Non-pigmented ciliary epithelial cell (primary cell): ENCODE data around the gene ANKRD13B.

ENCODE experiments used
- DNase-seq: peaks from one replicate; pipeline ENCODE4 v3.0.0-alpha.2; 2010; ENCODE audit warnings: low read depth

Gene ANKRD13B

DNA sequence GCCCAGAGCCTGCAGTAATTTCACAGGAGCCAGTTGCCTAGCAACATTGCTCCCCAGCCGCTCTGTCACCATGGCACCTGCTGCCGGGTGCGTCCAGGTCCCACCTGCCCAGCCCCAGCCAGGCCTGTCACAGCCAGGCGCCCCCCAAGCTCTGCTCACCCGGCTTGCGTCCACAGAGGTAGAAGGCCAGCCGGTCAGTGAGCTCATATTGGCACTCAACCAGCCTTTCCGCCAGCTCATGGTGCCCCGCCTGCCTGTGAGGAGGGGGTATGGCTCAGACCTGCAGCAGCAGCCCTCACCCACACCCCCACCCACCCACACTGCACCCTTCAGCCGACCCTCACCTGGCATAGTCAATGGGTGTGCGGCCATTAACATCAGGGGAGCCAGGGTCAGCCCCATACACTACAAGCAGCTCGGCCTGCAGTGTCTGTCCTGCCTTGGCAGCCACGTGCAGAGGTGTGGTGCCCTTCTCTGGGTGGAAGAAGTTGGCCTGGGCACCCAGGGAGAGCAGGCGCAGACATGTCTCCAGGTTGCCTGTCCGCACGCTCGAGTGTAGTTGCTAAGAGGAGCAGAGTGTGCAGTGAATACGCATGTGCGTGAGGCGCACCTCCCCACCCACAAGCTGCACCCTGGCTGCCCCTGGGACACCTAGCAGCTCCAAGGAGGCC lies 11.2 kb upstream of the ANKRD13B start:
- no peak for DNase-seq

DNA sequence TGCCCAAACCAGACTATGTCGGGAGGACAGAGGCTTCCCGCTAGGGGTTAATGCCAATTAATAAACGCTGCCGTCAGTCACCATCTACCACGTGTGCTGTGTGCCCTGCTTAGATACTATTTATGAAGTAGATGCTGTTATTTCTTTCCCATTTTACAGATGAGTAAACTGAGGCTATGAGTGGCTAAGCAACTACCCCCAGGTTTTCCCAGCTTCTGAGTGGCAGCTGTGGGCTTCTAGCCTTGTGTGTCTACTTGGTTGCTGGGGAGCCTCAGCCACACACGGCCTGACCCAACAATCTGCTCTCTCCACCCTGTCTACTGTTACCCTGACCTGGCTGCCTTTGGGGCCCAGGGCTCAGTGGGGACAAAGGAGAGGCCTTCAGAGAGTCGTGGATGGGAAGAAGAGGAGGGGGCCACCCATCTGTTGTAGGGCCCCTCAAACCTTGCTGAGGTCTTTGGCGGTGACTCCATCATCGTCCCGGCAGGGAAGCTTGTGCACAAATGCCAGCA lies 10.6 kb upstream of the ANKRD13B start:
- no peak for DNase-seq

GRCh38 chr17:29582772-29583171 lies 10.2 kb upstream of the ANKRD13B start:
- no peak for DNase-seq

DNA sequence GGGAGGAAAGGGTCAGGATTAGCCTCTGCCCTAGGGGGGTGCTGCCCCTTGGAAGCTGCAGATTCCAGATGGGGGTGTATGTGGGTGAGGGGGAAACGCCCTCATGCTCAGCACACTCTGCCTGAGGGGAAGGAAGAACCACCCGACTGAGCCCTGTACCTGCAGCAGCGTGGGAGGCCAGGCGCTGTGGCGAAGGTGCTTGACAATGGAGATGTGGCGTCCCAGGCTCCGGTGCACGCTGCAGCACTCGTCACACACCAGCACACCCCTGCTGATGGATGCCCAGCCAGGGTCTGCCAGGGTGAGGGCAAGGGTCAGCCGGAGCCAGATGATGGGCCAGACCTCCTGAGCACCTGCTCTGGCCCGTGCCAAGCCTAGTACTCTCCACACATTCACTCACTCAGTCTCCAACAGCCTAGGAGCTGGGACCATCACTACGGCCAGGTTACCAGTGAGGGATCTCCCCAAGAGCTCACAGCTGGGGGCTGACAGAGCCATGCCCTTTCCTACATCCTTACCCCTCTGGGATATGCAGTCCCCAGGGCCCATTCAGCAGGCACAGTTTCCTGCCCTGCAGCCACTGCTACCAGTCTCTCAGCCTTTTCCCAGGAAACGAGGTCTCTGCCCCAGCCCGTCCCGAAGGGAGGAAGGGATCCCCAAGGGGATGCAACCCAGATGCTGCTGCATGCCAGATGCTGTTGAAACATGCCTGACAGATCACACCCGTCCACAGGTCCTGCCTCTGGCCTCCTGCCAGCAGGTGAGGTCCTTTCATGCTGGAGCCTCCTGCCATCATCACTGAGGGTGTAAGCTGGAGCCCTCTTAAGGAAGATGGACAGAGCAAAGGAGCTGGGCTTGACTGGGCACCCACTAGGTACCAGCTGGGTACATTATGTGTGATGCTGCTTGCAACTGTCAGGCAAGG lies 9.3 kb upstream of the ANKRD13B start:
- no peak for DNase-seq

- no peak for DNase-seq
Measured at GRCh38 chr17:29584452-29585079, 8.4 kb upstream of the ANKRD13B start.

- no peak for DNase-seq
Measured at GRCh38 chr17:29585080-29585751, 7.7 kb upstream of the ANKRD13B start.

DNA sequence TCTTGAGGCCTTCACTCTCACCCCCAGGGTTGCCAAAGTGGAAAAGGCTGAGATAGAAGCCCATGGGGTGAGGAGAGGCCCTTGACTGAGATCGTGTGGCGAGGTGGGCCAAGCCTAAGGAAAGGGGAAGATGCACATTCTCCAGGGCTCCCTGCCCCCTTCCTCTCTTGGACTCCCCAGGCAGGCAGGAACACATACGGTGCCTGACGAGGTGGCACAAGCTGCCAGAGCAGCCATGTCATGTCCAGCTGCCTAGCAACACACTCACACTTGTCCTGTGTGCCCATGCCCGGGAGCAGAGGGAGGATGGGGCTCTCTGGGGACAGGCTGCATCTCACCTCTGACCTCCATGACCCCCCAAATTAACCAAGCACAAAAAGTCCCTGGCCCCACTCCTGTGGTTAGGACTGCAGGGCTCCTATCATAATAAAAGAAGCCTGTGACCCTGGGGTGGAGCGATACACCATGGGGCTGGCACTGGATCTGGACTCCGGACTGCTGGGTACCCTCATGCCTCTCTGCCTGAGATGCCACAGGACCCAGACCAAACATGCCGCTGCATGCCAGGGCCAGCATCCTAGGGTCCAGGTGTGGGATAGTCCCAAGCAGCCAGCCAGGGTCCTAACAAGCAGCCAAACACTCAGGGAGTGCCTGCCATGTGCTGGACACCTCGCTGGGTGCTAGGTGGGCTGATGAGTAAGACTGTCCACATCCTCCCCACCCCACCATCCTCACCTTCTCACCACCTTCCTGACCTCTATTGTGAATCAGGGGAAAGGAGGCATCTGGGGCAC lies 6.1 kb upstream of the ANKRD13B start:
- no peak for DNase-seq

DNA sequence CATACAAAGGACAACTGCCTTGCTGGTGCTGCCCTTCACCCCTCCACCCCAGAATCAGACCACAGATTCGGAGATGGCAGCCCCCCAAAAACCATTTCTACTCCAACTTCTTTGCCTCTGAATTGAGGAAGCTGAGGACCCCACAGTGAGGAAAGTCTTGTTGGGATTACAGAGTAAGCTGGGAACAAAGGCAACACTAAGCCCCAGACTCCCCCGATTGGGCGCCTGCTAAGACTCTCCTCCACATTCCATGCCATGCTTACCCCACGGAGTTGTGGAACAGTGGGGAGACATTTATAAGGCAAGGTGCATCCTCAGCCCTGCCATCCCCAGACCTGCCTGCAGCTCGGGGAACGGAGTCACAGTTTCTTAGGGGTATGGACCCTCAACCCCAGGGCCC lies 5.3 kb upstream of the ANKRD13B start:
- no peak for DNase-seq

- DNase-seq, result no peak
Measured at GRCh38 chr17:29588017-29588561, 4.8 kb upstream of the ANKRD13B start.

- DNase-seq, result no peak
Measured at GRCh38 chr17:29588562-29589411, 4.1 kb upstream of the ANKRD13B start.

DNA sequence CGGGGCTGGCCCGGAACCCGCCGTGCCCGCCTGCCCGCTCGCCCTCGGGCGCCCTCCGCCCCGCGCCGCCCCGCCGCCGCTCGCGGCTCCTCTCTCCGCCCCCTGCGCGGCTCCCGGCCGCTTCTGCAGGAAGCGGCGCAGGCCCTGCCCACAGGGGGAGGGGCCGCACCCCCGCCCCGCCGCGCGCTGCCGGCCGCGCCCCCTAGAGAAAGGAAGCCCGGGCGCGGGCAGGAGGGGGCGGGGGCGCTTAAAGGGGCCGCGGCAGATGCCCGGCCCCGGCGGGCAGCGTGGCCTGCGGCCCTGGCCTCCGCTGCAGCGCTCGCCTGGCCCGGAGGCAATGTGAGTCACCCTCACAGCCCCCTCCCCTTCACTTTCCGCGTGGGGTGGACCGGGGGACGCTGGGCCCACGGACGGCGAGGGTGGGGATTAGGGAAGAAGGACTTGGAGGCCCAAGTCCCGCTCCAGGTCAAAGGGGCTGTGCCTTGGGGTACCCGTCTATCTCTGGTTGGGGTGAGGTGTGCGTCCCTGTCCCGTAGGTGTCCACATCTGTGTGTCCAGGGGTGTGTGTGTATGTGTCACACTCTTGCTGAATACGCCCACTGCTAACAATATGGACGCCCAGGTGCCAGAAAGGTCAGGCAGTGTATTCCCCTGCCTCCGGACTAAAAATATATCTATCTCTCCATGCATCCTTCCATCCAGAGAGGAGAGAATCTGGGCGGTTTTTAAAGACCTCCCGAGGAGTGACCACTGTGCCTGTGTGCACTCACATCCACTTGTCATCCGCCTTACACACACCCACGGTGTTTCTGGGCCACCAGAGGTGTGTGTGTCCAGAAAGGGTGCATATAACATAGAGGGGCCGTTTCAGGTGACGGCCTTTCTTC lies 3.2 kb upstream of the ANKRD13B start, which contains the start of gene GIT1:
TSS of gene GIT1 (minus strand) at position 125 of the 887 bp plus-strand sequence. CDS start 270 bp downstream, outside the sequence.
- DNase-seq, result no peak

GRCh38 chr17:29590411-29591145 lies 2.4 kb upstream of the ANKRD13B start:
- DNase-seq, result no peak

GRCh38 chr17:29591146-29591736 lies 1.7 kb upstream of the ANKRD13B start:
- DNase-seq, result no peak

DNA sequence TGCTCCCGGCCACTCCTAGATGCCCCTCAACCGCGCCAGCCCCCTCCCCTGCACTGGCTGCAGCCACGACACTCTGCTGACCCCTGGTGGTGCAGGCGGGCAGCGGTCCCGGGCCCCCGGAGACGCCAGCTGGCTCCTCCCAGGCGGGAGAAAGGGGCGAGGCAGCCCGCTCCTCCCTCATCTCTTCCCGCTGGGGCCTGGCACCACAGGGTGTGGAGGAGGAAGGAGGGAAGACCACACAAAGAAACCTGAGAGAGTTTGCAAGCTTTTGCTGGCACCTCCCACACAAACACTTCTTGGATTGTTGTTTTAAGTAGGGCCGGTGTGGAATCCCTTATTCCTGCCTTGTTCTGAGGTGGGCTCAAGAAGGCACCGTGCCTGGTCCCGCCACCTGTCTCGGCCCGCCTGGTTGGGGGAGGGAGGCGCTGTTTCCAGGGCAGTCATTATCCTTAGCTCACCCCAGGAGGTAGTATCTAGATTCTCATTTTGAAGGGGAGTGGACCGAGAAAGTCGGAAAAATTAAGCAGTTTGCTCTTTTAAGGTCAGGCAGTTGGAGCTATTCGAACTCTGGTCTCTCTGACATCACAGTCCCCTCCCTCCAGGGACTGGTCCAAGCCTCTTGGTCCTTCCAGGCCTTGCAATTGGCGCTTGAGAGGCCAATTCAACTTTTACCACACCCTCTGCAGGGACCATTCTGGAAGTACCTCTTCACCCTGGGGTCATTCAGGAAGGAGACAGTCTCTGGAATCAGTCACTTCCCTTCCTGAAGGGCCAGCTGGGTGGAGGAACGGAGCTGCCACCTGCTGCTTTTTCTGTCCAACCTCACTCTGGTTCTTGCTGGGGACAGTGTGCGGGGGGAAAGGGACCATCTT lies 959 bp upstream of the ANKRD13B start:
- DNase-seq, result no peak

GRCh38 chr17:29593591-29594518 lies 923 bp downstream of the ANKRD13B start:
- DNase-seq, result no peak
